Right forelimb (tissue), 1 donor: ENCODE measurements around the gene KCNN1.
"Not testable (repeated sequence)": the region's sequence is repeated elsewhere in the genome, so short reads cannot be mapped to it uniquely, and the experiment has no call there.

Source experiments
- DNase-seq: peaks from one replicate; pipeline ENCODE4 v3.0.0-alpha.2; 2018

Gene KCNN1

GRCh38 chr19:17966550-17967256 lies at the start of gene KCNN1:
KCNN1 (plus strand) TSS chr19:17967107; CDS start chr19:17973889, 6,782 bp downstream.
- DNase-seq = no peak

- not testable (repeated sequence) for DNase-seq
These were observed 48.8 kb upstream of the KCNN1 start for GRCh38 chr19:17918151-17918550.

DNA sequence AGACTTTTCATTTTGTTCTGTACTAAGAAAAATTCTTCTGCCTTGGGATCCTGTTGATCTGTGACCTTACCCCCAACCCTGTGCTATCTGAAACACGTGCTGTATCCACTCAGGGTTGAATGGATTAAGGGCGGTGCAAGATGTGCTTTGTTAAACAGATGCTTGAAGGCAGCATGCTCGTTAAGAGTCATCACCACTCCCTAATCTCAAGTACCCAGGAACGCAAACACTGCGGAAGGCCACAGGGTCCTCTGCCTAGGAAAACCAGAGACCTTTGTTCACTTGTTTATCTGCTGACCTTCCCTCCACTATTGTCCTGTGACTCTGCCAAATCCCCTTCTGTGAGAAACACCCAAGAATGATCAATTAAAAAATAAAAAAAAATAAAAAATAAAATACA lies 47.8 kb upstream of the KCNN1 start:
- DNase-seq = not testable (repeated sequence)

- DNase-seq = no peak
These were observed 46.4 kb upstream of the KCNN1 start for GRCh38 chr19:17920527-17920926.

DNA sequence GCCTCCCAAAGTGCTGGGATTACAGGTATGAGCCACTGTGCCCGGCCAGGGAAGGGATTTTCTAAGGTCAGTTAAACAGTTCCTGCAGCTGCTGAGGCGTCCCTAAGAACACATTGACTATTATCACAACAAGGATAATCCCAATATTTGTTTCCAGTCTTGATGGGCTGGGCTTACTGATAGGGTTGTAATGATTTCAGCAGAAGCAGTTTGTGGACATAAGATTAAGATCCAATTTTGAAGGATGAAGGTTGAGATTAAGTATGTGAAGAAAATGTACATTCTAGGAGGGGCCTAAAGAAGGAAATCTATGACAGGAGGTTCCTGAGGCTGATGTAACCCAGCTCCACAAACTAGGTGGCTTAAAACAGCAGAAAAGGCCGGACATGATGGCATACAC lies 44.8 kb upstream of the KCNN1 start:
- no peak for DNase-seq

DNA sequence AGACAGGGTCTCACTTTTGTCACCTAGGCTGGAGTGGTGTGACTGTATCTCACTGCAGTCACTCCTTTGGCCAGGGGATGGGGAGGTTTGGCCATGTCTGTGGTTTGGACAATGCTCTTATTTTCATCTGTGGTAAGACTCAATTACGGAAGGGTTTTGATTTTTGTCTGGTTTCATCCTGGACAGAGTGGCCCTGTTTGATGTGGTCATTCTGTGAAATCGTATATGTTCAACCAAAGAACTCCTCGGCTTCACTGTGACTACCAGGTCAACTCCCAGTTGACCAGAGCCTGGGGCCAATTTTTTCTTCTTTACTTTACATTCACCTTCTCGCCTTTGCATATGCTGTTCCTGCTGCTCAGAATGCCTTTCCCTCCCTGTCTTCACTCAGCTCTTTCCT lies 40.9 kb upstream of the KCNN1 start:
- no peak for DNase-seq

DNA sequence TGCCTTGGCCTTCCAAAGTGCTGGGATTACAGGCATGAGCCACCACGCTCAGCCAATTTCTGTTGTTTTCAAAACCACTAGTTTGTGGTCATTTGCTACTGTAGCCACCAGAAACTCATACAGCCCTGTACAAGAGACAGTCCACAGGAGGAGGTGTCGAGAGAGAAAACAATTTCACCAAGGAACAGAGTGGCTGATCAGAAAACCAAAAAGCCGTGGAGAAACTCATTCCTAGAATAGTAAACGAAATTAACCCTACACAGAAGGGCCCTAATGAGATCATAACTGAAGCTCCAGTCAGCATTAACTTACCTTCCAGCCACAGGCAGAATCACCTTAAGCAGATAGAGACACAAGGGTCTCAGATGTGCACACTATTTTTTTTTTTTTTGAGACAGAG lies 37.9 kb upstream of the KCNN1 start:
- DNase-seq = no peak

GRCh38 chr19:17931532-17932191 lies 35.2 kb upstream of the KCNN1 start:
- DNase-seq = no peak

- DNase-seq = peak; percentile 94
These were observed 34.2 kb upstream of the KCNN1 start, which contains the start of gene CCDC124 for GRCh38 chr19:17932485-17933338. CCDC124 (plus strand) TSS chr19:17933015; CDS start chr19:17936421, 3,406 bp downstream.

DNA sequence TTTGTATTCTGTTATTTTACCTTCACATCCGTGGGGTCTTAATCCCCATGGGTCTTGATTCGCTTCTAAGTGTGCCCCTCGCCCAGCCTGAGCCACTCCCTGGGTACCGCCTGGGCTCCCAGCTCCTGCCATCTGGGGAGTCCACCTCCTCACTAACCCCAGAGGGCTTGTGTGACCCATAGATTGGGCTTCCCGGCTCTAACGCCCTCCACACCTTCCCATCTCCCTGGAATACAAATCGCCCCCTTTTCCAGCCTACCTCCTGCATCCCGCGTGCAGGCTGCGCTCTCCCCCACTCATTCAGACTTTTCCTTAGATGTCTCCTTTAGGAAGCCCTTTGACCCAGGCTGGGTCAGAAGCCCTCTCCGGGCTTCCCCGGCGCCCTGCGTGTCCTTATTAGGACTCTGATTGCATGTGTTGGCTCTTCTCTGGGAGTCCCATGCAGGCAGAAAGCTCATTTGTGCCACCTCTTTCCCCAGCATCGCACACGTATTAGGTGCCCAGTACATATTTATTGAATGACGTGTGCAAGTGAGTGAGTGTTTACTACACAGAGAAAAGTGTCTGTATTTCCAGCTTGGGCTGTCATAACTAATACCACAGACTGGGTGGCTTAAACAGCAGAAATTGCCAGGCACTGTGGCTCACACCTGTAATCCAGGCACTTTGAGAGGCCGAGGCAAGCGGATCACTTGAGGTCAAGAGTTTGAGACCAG lies 33.3 kb upstream of the KCNN1 start:
- DNase-seq = no peak

GRCh38 chr19:17936379-17936778 lies 30.5 kb upstream of the KCNN1 start:
- DNase-seq = no peak

DNA sequence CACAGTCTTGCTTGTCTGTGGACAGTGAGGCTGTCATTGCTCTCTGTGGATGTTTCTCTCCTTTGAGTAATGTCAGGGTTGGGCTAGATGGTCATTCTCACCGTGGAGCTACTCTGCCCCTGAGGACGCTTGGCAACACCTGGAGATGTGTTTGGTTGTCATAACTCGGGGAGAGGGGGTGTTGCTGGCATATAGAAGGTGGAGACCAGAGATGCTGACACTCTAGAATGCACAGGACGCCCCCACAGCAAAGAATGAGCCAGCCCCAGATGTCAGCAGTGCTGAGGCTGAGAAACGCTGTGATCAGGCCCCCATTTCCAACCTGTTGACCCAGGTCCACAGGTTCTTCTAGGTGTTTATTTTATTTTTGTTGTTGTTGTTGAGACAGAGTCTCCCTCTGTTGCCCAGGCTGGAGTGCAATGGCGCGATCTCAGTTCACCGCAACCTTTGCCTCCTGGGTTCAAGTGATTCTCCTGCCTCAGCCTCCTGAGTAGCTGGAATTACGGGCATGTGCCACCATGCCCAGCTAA lies 29.5 kb upstream of the KCNN1 start:
- no peak for DNase-seq

DNA sequence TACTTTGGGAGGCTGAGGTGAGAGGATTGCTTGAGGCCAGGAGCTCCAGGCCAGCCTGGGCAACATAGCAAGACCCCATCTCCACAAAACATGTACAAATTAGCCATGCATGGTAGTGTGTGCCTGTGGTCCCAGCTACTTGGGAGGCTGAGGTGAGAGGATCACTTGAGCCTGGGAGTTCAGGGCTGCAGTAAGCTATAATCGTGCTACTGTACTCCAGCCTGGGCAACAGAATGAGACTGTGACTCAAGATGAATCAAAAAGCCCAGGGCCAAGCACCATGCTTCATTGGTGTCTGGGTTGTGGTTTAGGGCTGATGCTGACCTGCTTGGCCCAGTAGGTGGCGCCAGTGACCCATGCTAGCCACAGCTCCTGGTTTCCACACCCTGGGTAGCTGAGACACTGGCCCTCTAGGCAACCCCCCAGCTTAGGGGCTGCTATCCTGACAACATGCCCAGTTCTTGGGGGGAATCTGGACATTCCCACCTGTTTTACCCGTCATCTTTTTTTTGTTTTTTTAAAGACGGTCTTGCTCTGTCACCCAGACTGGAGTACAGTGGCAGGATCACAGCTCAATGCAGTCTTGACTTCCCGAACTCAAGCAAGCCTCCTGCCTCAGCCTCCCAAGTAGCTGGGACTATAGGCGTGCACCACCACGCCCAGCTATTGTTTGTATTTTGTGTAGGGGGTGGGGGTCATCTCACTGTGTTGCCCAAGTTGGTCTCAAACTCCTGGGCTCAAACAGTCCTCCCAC lies 28.6 kb upstream of the KCNN1 start:
- peak; percentile 88 for DNase-seq

DNA sequence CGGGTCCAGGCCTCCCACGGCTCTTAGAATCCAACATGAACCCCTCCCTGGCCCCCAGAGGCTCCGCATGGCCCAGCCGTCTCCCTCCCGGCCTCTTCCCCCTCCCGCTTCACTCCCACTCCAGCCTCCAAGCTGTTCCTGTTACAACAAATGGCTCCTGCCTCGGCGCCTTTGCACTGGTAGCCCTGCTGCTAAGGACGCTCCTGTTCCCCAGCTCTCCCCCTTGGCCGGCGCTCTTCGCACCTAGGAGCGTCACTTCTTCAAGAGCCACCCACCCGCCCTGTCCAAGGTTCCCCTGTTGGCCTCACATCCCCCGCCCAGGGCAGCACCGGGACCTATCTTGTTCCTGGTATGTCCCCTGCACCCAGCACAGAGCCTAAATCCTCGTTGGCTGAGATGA lies 24.7 kb upstream of the KCNN1 start:
- DNase-seq = no peak

- DNase-seq = no peak
These were observed 24.2 kb upstream of the KCNN1 start for GRCh38 chr19:17942582-17943273.

- no peak for DNase-seq
These were observed 23.4 kb upstream of the KCNN1 start for GRCh38 chr19:17943274-17944221.

- no peak for DNase-seq
These were observed 22.6 kb upstream of the KCNN1 start for GRCh38 chr19:17944301-17944700.

GRCh38 chr19:17946965-17947784 lies 19.7 kb upstream of the KCNN1 start:
- DNase-seq = no peak
